Right lobe of liver (tissue), 4 donors: ENCODE measurements around the gene LGR5.

Experiments used
- CTCF ChIP-seq, 4 donors: fragments of 200-600 bp in 3 of 4; fragments of 450-650 bp in 1 of 4; IDR thresholded peaks; one replicate each; pipeline versions ENCODE4 v1.5.1 to v1.8.0; 2016 to 2022; ENCODE audit warnings: antibody characterized with exemption in 4 of 4, mild to moderate bottlenecking in 2 of 4
- POLR2A ChIP-seq: fragments of 450-650 bp; IDR thresholded peaks from one replicate; pipeline ENCODE4 v1.6.1; 2017; ENCODE audit warnings: antibody characterized with exemption, mild to moderate bottlenecking
- donor health status: DM: no; HTN: no; CAD: no.
- donor health status: DM: no; HTN: no; CAD: no.
- donor health status: DM: no; HTN: yes; CAD: no.

- no peak for TF ChIP-seq CTCF (IDR thresholded peaks at IDR 0.05)
- TF ChIP-seq POLR2A: no peak
These were observed 60.2 kb downstream of the LGR5 start for GRCh38 chr12:71499834-71500233.
